ENCODE results near the gene UBASH3B. TPM values are rescaled to one million over a fixed set of nuclear protein-coding genes. Genes with fewer than 3 reads are reported as not detected.

UBASH3B gene
- total RNA-seq, 1 experiment from 2014 or later = 8.0 TPM

DNA sequence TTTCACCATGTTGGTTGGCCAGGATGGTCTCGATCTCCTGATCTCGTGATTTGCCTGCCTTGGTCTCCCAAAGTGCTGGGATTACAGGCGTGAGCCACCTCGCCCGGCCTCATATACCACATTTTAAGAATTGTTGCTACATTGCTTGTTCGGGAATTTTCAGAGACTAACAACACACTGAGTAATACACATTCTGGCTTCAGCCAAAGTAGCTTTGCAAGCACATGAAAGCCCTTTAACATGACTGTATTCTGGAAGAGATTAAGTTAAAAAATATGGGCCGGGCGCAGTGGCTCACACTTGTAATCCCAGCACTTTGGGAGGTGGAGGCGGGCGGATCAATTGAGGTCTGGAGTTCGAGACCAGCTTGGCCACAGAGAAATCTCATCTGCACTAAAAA, 197.7 kb downstream of the UBASH3B start:
- Histone ChIP-seq H2AFZ (ENCODE audit: low read length) (no peak overlapping the region), H3K27me3 (ENCODE audit: insufficient read depth, low read length) (no peaks in the 10 kb centered on the region), H3K27ac (ENCODE audit: insufficient read length, low read depth, low read length) (no peak overlapping the region), H3K9me3 (ENCODE audit: control insufficient read depth, low read depth, low read length) (no peaks in the 10 kb centered on the region), H4K5ac (ENCODE audit: insufficient read length, low read depth, low read length) (no peak overlapping the region), H3K4me1 (ENCODE audit: insufficient read depth, low read length) (peaks cover 5% of the 10 kb centered on the region), H3K79me2 (ENCODE audit: insufficient read depth, low read length) (no peaks in the 10 kb centered on the region), H3T11ph (ENCODE audit: low read length) (no peak overlapping the region), H4K91ac (ENCODE audit: insufficient read length, low read depth, low read length) (no peak overlapping the region), H3K23ac (ENCODE audit: insufficient read length, low read depth, low read length) (no peak overlapping the region), H2BK15ac (ENCODE audit: low read depth, low read length) (no peak overlapping the region), H2AK5ac (ENCODE audit: insufficient read length, low read length) (no peak overlapping the region), H2BK120ac (ENCODE audit: low read depth, low read length, poor library complexity, severe bottlenecking) (no peak overlapping the region), H2BK5ac (ENCODE audit: insufficient read length, low read length) (no peak overlapping the region), H4K8ac (replicated peaks; ENCODE audit: insufficient read length, low read depth, low read length) (no peak overlapping the region), H2BK12ac (ENCODE audit: insufficient read length, low read depth, low read length) (no peak overlapping the region), H4K20me1 (ENCODE audit: control insufficient read depth, insufficient read depth, insufficient read length) (no peaks in the 10 kb centered on the region), H3K9ac (ENCODE audit: extremely low read depth, insufficient read length, low read length) (no peak overlapping the region), H3K4me2 (ENCODE audit: insufficient read depth, insufficient read length, low read length) (no peak overlapping the region), H3K18ac (ENCODE audit: insufficient read length, low read depth, low read length) (no peak overlapping the region), H3K56ac (ENCODE audit: insufficient read length, low read depth, low read length) (no peak overlapping the region), H3K79me1 (ENCODE audit: insufficient read depth, low read depth, low read length, poor library complexity, severe bottlenecking) (no peaks in the 10 kb centered on the region), H3K14ac (ENCODE audit: insufficient read depth, low read length) (no peak overlapping the region), H2BK20ac (ENCODE audit: low read depth, low read length, poor library complexity, severe bottlenecking) (no peak overlapping the region), H3K4ac (ENCODE audit: low read depth, low read length) (no peak overlapping the region), H3K23me2 (ENCODE audit: insufficient read length, low read depth, low read length, poor library complexity, severe bottlenecking) (no peaks in the 10 kb centered on the region)
- H3K4me1 Mint-ChIP-seq = peaks cover 23 to 27% of the 10 kb centered on the region in 2 experiments
- no peak overlapping the region; a peak in 2 of 7 replicates for H3K27ac Mint-ChIP-seq
- no peak overlapping the region for H3K4me3 Mint-ChIP-seq
- H3K9me3 Mint-ChIP-seq = no peaks in the 10 kb centered on the region
- H3K27me3 Mint-ChIP-seq (ENCODE audit: low read depth) = no peaks in the 10 kb centered on the region
- no peak for DNase-seq
- WGBS (ENCODE audit: extremely low coverage, insufficient read length, low lambda C conversion rate) = no CpG with 5 or more reads among the region's 11 CpGs
- TF ChIP-seq, protein P1, sequence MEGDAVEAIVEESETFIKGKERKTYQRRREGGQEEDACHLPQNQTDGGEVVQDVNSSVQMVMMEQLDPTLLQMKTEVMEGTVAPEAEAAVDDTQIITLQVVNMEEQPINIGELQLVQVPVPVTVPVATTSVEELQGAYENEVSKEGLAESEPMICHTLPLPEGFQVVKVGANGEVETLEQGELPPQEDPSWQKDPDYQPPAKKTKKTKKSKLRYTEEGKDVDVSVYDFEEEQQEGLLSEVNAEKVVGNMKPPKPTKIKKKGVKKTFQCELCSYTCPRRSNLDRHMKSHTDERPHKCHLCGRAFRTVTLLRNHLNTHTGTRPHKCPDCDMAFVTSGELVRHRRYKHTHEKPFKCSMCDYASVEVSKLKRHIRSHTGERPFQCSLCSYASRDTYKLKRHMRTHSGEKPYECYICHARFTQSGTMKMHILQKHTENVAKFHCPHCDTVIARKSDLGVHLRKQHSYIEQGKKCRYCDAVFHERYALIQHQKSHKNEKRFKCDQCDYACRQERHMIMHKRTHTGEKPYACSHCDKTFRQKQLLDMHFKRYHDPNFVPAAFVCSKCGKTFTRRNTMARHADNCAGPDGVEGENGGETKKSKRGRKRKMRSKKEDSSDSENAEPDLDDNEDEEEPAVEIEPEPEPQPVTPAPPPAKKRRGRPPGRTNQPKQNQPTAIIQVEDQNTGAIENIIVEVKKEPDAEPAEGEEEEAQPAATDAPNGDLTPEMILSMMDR (conservative IDR thresholded peaks at IDR 0.05) = no peak
- H3K36me3 Mint-ChIP-seq (ENCODE audit: insufficient read depth in 1 of 3, low read depth in 3 of 3) = no peaks in the 10 kb centered on the region
